HG02610 (cell line): Measurements from ENCODE around the gene HACD1.

Experiments used
- ATAC-seq: cut with Tn5 transposase; IDR thresholded peaks from one replicate; pipeline ENCODE4 v1.9.1; 2021; ENCODE audit warnings: mild to moderate bottlenecking, moderate library complexity; ENCODE audit not compliant: unreplicated experiment

The HACD1 gene, protein sequence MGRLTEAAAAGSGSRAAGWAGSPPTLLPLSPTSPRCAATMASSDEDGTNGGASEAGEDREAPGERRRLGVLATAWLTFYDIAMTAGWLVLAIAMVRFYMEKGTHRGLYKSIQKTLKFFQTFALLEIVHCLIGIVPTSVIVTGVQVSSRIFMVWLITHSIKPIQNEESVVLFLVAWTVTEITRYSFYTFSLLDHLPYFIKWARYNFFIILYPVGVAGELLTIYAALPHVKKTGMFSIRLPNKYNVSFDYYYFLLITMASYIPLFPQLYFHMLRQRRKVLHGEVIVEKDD

DNA sequence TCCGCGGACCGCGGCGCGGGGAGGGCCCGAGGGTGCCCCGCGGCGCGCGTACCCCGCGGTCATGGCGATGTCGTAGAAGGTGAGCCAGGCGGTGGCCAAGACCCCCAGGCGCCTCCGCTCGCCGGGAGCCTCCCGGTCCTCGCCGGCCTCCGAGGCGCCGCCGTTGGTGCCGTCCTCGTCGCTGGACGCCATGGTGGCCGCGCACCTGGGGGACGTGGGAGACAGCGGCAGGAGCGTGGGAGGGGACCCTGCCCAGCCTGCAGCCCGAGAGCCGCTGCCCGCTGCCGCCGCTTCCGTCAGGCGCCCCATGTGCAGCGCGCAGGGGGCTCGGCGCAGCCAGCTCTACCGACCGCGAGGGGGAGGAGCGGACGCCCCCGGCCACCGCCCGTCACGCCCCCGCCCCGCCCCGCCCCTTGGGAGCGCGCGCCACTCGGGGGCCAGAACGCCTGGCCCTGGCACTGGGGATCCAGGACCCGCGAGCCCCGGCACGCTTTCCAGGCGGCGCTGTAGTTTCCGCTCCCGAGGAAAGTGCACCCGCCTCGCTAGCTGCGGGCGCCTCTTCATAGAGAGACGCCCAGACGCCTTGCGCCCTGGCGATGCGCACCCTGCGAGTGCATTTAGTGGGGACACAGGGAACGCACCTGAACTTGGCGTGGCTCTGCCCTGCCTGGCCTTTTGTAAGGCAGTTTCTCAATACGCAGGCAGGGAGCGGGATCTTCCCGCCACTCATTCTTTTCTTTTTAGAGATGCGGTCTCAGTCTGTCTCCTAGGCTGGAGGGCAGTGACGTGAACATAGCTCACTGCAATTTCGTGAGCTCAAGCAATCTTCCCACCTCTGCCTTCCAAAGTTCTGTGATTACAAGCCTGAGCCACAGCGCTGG lies at the start of gene HACD1:
Gene HACD1 (minus strand): TSS at position 344 of the 881 bp plus-strand sequence. CDS start 35 bp downstream, at position 309.
- peak; percentile 54 for ATAC-seq

DNA sequence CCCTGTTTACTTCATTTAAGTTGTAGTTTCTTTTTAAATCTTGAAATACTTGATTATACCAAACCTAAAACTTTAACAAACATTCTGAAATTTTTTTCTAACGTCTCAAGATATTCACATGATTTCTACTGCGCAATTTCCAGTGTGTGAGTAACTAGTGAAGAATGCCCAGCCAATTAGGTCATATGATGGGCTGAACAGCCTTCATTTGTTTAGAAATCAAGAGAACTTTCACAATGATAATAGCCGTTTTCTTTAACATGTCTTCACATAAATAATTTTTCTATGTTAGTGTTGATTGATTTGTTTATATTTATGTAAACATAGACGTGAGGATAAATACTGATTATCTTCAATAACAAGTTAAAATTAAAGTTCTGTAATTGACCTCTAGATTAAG lies 48.6 kb upstream of the HACD1 start:
- no peak for ATAC-seq

DNA sequence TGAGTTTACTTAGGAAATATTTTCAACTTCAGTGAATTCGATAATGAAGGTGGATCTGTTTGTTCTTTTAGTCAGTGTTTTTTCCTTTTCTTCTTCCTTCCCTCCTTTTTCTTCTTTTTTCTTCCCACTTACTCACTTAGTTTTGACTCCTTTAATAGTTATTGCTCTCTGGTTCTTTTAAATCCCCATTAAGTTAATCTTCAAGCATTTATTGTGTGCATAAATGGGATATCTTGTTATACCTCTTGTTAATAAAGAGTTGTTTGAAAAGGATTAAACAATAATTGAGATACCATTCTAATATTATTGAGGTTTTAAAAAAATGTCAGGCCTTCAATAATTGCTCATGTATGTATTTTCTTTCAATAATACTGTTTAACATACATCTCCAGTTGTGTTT lies 46.3 kb upstream of the HACD1 start:
- no peak for ATAC-seq

DNA sequence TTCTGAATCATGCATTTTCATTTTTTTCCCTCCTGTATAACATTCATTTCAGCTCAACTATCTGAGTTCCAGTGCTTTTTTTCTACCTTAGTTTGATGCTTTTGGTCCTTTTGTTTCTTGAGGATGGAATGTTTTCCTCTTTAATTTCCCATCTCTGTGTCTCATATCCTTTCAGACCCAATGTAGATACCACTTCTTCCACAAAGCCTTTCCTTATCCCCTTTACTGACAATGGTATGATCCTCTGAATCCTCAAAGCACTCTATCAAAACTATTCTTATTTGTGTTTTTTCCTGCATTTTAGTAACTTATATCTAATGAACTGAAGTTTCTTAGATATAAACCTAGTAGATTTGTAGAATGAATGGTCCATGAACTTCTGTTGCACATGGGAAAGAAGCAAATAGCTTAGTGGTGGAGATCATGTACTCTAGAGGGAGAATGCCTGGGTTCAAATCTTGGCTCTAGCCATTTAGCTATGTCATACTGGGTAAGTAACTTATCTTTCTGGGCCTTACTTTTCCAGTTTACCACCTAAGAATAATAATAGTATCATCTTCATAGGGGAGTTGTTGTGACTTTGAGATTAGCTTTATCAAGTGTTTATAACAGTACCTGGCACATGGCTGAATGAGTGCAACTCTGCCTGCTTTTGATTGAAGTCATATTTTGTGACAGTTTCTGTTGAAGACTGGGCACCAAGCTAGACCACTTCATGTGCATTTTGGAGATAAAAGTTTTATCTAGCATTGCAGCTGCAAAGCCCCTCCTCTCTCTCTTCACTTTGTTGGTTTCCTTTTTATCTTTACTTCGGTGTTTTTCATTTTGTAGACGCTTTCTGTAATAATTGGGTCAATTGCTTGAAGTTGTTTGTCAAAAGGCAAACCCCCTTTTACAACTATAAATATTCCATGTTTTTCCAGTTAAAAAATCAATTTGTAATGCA lies 45.3 kb upstream of the HACD1 start:
- no peak for ATAC-seq

GRCh38 chr10:17661510-17661909 lies 44.3 kb upstream of the HACD1 start:
- no peak for ATAC-seq

- no peak for ATAC-seq
Observed at GRCh38 chr10:17660921-17661320, 43.7 kb upstream of the HACD1 start.

GRCh38 chr10:17659365-17659764 lies 42.2 kb upstream of the HACD1 start:
- no peak for ATAC-seq

DNA sequence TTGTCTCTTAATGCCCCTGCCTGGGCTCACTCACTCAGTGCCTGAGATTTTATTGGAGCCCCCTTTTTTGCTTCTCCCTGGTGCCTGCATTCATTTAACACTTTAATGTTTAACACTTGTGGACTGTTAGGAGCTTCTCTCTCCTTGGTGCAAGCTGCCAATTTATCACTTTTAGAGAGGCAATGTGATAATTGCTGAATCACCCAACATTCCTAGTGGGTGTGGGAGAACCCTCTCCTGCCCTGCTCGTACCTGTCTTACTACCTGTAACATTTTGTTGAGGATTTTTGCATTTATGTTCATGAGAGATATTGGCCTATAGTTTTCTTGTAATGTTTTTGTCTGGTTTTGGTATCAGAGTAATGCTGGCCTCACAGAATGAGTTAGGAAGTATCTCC lies 39.9 kb upstream of the HACD1 start:
- ATAC-seq = no peak

GRCh38 chr10:17655567-17656146 lies 38.5 kb upstream of the HACD1 start:
- peak; percentile 93 for ATAC-seq

GRCh38 chr10:17655009-17655408 lies 37.8 kb upstream of the HACD1 start:
- ATAC-seq = no peak

DNA sequence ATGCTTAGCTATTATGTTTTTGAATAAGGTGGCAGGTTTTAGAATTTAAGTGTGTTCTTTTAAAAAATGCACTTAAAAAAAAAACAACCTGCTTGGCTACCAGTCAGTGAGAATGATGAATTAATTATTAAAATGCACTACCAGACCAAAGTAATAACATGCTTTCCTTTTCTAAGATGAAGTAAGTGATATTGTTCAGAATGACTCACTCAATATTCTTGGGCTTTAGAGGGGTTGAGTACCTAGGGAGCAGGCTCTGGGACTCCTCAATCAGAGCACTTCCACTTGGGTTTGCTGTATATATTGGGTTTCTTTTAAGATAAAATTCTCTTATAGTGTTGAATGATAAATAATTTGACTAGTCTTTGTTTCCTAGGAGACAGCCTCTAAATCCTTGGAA lies 35.4 kb upstream of the HACD1 start:
- peak; percentile 36 for ATAC-seq

DNA sequence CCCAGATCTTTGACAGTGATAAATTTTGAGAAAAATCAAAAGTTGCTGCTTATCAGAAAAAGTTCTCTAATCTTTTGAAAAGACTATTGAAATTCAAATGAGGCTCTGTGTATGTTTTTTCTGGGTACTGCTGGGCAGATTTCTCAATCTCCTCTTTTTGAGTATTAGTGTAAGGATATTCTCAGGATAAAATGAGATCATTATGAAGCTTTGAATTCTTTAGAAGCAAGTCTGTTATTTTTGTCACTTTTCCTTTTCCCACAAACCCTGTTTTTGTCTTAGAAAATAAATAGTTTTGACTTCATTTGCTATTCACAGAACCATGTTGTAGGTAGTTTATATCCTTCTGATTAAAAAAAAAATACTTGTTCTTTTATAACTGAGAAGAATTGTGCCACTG lies 34.7 kb upstream of the HACD1 start:
- no peak for ATAC-seq

- no peak for ATAC-seq
Observed at GRCh38 chr10:17650416-17650815, 33.2 kb upstream of the HACD1 start.

DNA sequence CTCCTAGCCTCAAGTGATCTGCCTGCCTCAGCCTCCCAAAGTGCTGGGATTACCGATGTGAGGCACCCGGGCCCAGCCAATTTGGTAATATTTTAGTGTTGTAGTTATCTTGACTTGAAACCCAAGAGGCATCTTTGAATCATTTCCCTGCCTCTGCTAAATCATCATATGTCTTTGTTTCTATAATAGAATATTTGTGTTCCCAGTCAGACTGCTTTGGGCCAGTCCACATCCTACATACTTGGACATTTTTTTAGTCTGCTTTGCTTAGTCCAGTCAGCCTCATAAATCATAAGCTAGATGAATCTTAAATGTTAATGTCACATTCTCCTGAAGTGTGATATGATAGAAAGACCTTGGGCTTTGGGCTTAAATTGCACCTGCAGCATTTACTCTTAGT lies 32.7 kb upstream of the HACD1 start:
- ATAC-seq = no peak

DNA sequence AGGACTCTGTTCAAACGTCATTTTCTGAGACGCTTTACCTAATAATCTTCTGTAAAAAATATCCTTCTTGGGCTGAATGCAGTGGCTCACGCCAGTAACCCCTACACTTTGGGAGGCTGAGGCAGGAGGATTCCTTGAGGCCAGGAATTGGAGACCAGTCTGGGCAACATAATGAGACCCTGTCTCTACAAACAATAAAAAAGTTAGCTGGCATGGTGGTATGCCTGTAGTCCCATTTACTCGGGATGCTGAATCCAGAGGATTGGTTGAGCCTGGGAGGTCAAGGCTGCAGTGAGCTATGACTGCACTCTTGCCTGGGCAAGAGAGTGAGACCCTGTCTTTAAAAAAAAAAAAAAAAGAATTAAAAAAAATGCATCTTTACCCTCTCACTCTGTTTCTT lies 31.9 kb upstream of the HACD1 start:
- no peak for ATAC-seq

GRCh38 chr10:17648243-17649035 lies 31.3 kb upstream of the HACD1 start:
- ATAC-seq = peak; percentile 30

- no peak for ATAC-seq
Observed at GRCh38 chr10:17647326-17647725, 30.2 kb upstream of the HACD1 start.

GRCh38 chr10:17645621-17646345 lies 28.6 kb upstream of the HACD1 start:
- ATAC-seq = peak; percentile 35

- ATAC-seq = peak; percentile 13
Observed at GRCh38 chr10:17644485-17644943, 27.3 kb upstream of the HACD1 start.
